CD4-positive, alpha-beta T cell (primary cell): Measurements from ENCODE around the gene CAGE1. TPM values are rescaled to one million over a fixed set of nuclear protein-coding genes. Genes with fewer than 3 reads are reported as not detected.

ENCODE experiments used
- ATAC-seq: fragments of 200-7000 bp; cut with Tn5 transposase; one replicate; pipeline ENCODE4 v1.10.0; 2022; ENCODE audit warnings: mild to moderate bottlenecking; ENCODE audit not compliant: poor library complexity
- CTCF ChIA-PET: fragments of 350-600 bp; sonication (Branson Sonifier 250); formaldehyde crosslinking; loops from one replicate; lab custom pipeline; 2021; ENCODE audit warnings: antibody characterized with exemption, inconsistent platforms; lab: Charles Lee
- POLR2A ChIA-PET: fragments of 350-600 bp; sonication (Branson Sonifier 250); formaldehyde crosslinking; loops from one replicate; lab custom pipeline; 2021; ENCODE audit warnings: antibody characterized with exemption, inconsistent platforms; lab: Charles Lee
- DNase-seq, 14 experiments: peaks; one replicate each; pipeline ENCODE4 v3.0.0-alpha.2; 2013 to 2020; ENCODE audit warnings: mixed read lengths in 2 of 14
- H3K27ac ChIP-seq, 2 donors: one replicate each; pipeline versions ENCODE4 v1.5.1 to v1.7.0; 2013; ENCODE audit warnings: low read length in 2 of 2, low read depth in 1 of 2, mild to moderate bottlenecking in 1 of 2
- H3K27me3 ChIP-seq, 2 experiments: 1 replicate in 1 of 2; 2 replicates in 1 of 2; pipeline versions ENCODE4 v1.6.1 to v1.7.0; 2013; ENCODE audit warnings: low read length in 2 of 2, control low read depth in 1 of 2, mild to moderate bottlenecking in 1 of 2, moderate library complexity in 1 of 2; ENCODE audit not compliant: insufficient read depth in 2 of 2, control insufficient read depth in 1 of 2
- H3K36me3 ChIP-seq: one replicate; pipeline ENCODE4 v1.6.1; 2013; ENCODE audit warnings: low read length, control low read depth; ENCODE audit not compliant: insufficient read depth
- H3K4me1 ChIP-seq: one replicate; pipeline ENCODE4 v1.6.1; 2013; ENCODE audit warnings: low read length, control low read depth; ENCODE audit not compliant: insufficient read depth
- H3K4me3 ChIP-seq: one replicate; pipeline ENCODE4 v1.5.1; 2013; ENCODE audit warnings: mild to moderate bottlenecking, low read length, moderate library complexity
- H3K9me3 ChIP-seq, 2 experiments: 1 replicate in 1 of 2; 2 replicates in 1 of 2; pipeline versions ENCODE4 v1.6.1 to v1.7.0; 2013; ENCODE audit warnings: low read length in 2 of 2, mild to moderate bottlenecking in 2 of 2, control low read depth in 1 of 2, moderate library complexity in 1 of 2; ENCODE audit not compliant: control insufficient read depth in 1 of 2, insufficient read depth in 1 of 2
- H3K27ac Mint-ChIP-seq: one replicate; pipeline ENCODE4 v1.8.0; 2020; ENCODE audit warnings: mixed read lengths
- H3K27me3 Mint-ChIP-seq: one replicate; pipeline ENCODE4 v1.8.0; 2021; ENCODE audit warnings: mixed read lengths
- H3K36me3 Mint-ChIP-seq: one replicate; pipeline ENCODE4 v1.8.0; 2021; ENCODE audit warnings: low read depth, mixed read lengths
- H3K4me1 Mint-ChIP-seq: one replicate; pipeline ENCODE4 v1.8.0; 2021; ENCODE audit warnings: low read depth, mixed read lengths
- H3K4me3 Mint-ChIP-seq: one replicate; pipeline ENCODE4 v1.8.0; 2020; ENCODE audit warnings: mild to moderate bottlenecking, mixed read lengths
- H3K9me3 Mint-ChIP-seq: one replicate; pipeline ENCODE4 v1.8.0; 2020; ENCODE audit warnings: mixed read lengths
- intact Hi-C, 2 experiments: fragments of 100-400 bp; cut with DNase I in 1 of 2; cut with micrococcal nuclease in 1 of 2; formaldehyde crosslinking; loops; one replicate each; pipeline versions ENCODE4 v1.15.1 to v1.9.0; 2023 to 2025; cut with DNase I, micrococcal nuclease
- total RNA-seq, 174 experiments: library from RNA in 2 of 174; stranded (reverse) in 2 of 174; gene quantifications; one replicate each; pipeline ENCODE4 v1.2.3 and lab custom pipeline; 2021 to 2026
- TF ChIP-seq, protein P1 (sequence below): fragments of 200-600 bp; IDR thresholded peaks from one replicate; pipeline ENCODE4 v1.8.0; 2022; ENCODE audit warnings: antibody characterized with exemption, mild to moderate bottlenecking

The CAGE1 gene
- total RNA-seq, 2 experiments from 2014 or later: 0.38 to 0.39 TPM

DNA sequence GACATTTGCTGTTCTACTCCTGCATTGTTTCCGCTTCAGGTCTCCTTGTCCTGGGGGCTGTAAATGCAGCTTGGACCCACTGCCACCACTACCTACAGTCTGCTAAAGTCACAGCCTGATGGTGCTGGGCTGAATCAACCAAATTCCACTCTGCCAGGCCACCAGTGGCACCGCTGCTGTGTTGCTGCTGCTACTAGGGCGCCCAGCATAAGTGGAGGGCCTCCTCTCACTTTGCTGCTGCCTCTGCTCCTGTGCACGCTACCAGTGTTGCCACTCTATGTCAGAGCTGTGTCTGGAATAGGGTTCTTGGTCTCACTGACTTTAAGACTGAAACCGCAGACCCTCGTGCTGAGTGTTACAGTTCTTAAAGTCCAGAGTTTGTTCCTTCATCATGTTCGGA, 75.1 kb downstream of the CAGE1 start:
- Histone ChIP-seq H3K4me3 (no peak overlapping the region), H3K27me3 (no peaks in the 10 kb centered on the region), H3K9me3 (no peaks in the 10 kb centered on the region), H3K4me1 (peaks cover 16% of the 10 kb centered on the region), H3K27ac (no peak overlapping the region), H3K36me3 (peaks cover 7% of the 10 kb centered on the region)
- peak overlapping the region; percentile 86 for H3K27ac Mint-ChIP-seq
- H3K4me3 Mint-ChIP-seq: peak overlapping the region; percentile 95
- POLR2A ChIA-PET: interaction anchor here (1.8 to 5.5 kb wide), 2 partner anchors 75 to 276 kb away, joined by 6 to 48 read pairs; partner anchors contain the start of genes CAGE1, RIOK1 and SNRNP48
- H3K27me3 Mint-ChIP-seq: no peaks in the 10 kb centered on the region
- H3K4me1 Mint-ChIP-seq: peaks cover 39% of the 10 kb centered on the region
- intact Hi-C loops: loop anchor here in 1 of 2 experiments (5.0 to 10.0 kb wide), 4 partner anchors 200 to 1123 kb away; partner anchors contain the start of genes BLOC1S5, EEF1E1 and SLC35B3
- ATAC-seq (no peak), DNase-seq (no peak)
- no peaks in the 10 kb centered on the region for H3K9me3 Mint-ChIP-seq
- H3K36me3 Mint-ChIP-seq: peaks cover 18% of the 10 kb centered on the region
- TF ChIP-seq, protein P1, sequence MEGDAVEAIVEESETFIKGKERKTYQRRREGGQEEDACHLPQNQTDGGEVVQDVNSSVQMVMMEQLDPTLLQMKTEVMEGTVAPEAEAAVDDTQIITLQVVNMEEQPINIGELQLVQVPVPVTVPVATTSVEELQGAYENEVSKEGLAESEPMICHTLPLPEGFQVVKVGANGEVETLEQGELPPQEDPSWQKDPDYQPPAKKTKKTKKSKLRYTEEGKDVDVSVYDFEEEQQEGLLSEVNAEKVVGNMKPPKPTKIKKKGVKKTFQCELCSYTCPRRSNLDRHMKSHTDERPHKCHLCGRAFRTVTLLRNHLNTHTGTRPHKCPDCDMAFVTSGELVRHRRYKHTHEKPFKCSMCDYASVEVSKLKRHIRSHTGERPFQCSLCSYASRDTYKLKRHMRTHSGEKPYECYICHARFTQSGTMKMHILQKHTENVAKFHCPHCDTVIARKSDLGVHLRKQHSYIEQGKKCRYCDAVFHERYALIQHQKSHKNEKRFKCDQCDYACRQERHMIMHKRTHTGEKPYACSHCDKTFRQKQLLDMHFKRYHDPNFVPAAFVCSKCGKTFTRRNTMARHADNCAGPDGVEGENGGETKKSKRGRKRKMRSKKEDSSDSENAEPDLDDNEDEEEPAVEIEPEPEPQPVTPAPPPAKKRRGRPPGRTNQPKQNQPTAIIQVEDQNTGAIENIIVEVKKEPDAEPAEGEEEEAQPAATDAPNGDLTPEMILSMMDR: no peak
- CTCF ChIA-PET: interaction anchor here (1.4 to 2.4 kb wide), 2 partner anchors 25 to 76 kb away, joined by 3 to 11 read pairs; partner anchors contain the start of genes CAGE1 and RIOK1

DNA sequence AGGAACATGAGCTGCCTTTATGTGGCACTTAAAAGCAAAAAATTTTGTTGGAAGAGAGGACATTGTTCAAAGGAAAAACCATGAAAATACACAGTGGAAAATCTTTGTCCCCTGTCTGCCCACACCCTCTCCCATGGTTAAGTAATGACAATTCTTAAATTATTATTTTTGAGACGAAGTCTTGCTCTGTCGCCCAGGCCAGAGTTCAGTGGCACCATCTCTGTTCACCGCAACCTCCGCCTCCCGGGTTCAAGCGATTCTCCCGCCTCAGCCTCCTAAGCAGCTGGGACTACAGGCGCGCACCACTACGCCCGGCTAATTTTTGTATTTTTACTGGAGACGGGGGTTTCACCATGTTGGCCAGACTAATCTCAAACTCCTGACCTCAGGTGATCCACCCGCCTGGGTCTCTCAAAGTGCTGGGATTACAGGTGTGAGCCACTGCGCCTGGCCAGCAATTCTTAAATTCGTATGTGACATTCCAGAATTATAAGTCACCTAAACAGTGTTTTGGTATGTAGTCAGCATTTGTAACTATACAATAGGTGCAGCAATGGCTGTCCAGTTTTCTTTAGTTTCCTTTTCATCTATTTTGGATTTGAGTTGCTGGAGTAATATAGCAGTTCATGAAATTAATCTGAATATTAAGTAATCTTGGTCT, 75.9 kb downstream of the CAGE1 start:
- no peak for ATAC-seq
- POLR2A ChIA-PET: interaction anchor here (0.6 to 5.5 kb wide), 5 partner anchors 11 to 730 kb away, joined by 3 to 48 read pairs (median 4); partner anchors contain the start of genes CAGE1, RIOK1 and SNRNP48
- H3K27me3 Mint-ChIP-seq: no peaks in the 10 kb centered on the region
- DNase-seq: no peak
- H3K4me1 Mint-ChIP-seq: peaks cover 46% of the 10 kb centered on the region
- H3K4me3 Mint-ChIP-seq: peak overlapping the region; percentile 95
- peak overlapping the region; percentile 74 for H3K27ac ChIP-seq
- intact Hi-C loops: loop anchor here (1.0 to 10.0 kb wide), 7 partner anchors 76 to 1124 kb away; partner anchors contain the start of genes BLOC1S5 (in 1 of the 2), CAGE1 (in 1 of the 2), EEF1E1 (in 1 of the 2) and RIOK1 (in 1 of the 2)
- TF ChIP-seq, protein P1: no peak
- peaks cover 20% of the 10 kb centered on the region for H3K4me1 ChIP-seq
- H3K36me3 ChIP-seq: peaks cover 14% of the 10 kb centered on the region
- peak overlapping the region; percentile 94 for H3K4me3 ChIP-seq
- peaks cover 26% of the 10 kb centered on the region for H3K36me3 Mint-ChIP-seq
- no peaks in the 10 kb centered on the region for H3K27me3 ChIP-seq
- CTCF ChIA-PET: interaction anchor here (1.4 to 2.4 kb wide), 2 partner anchors 26 to 76 kb away, joined by 3 to 11 read pairs; partner anchors contain the start of genes CAGE1 and RIOK1
- no peaks in the 10 kb centered on the region for H3K9me3 Mint-ChIP-seq
- no peaks in the 10 kb centered on the region for H3K9me3 ChIP-seq
- H3K27ac Mint-ChIP-seq: peak overlapping the region; percentile 86

DNA sequence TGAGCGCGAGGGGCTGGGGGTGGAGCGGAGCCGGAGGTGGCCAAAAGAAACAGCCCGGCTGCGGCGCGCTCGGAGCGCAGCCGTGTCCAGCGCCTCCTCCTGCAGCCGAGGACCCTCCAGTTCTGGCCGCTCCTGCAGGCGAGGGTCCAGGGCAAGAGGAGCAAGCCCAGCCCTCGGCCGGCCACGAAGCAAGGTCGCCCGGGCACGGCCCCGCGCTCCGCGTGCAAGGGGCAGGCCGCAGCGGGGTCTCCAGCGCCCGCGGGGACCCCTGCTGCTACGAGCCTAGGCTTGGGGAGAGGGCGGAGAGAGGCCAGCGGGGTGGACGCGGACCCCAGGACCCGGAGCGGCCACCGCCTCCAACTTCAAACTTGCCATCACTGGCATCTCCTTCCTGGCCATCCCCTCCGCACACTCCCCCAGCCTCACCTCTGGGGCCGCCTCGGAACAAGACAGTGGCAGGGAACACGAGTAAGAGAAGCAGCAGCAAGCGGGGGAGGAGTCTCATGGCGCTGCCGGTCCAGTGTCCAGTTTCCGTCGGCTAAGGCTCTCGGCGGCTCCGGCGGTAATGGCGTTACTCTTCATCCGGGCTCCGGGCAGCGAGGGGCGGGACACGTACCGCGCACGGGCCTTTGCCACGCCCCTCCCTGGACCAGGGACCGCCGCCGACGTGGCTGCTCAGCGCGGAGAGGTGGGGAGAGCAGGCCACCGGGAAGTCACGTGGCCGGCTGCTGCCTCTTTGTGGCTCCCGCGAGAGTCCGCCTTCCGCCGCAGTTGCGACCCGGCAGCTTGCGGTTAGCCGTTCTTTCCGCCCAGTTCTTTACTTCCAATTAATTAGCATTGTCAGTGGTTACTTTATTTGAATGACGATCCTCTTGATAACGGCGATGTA, 76.7 kb downstream of the CAGE1 start, which contains the start of gene SSR1:
TSS of gene SSR1 (minus strand) at position 584 of the 889 bp plus-strand sequence. CDS start at position 505, 79 bp downstream.
- peaks cover 53% of the 10 kb centered on the region for H3K4me1 Mint-ChIP-seq
- H3K9me3 ChIP-seq: no peaks in the 10 kb centered on the region
- H3K9me3 Mint-ChIP-seq: no peaks in the 10 kb centered on the region
- TF ChIP-seq, protein P1: no peak
- H3K27ac Mint-ChIP-seq: peak within 1 kb of the TSS; percentile 86
- H3K36me3 Mint-ChIP-seq: peaks cover 34% of the 10 kb centered on the region
- intact Hi-C loops: loop anchor here (1.0 to 10.0 kb wide), 7 partner anchors 76 to 1124 kb away; partner anchors contain the start of genes BLOC1S5 (in 1 of the 2), CAGE1 (in 1 of the 2), EEF1E1 (in 1 of the 2) and RIOK1 (in 1 of the 2)
- no peaks in the 10 kb centered on the region for H3K27me3 Mint-ChIP-seq
- H3K27me3 ChIP-seq: no peaks in the 10 kb centered on the region
- ChIA-PET POLR2A (interaction anchor here (0.5 to 5.5 kb wide), 7 partner anchors 12 to 1145 kb away, joined by 3 to 48 read pairs (median 3); partner anchors contain the start of genes CAGE1, RIOK1 and SNRNP48), CTCF (interaction anchor here (2.4 kb wide), 1 partner anchor 77 kb away, joined by 11 read pairs; the partner anchor contains the start of genes CAGE1 and RIOK1)
- ATAC-seq: peak; percentile 95
- DNase-seq: peak; percentile 77 to 96 (median 90)
- H3K27ac ChIP-seq: peak within 1 kb of the TSS; percentile 74 to 75
- H3K4me3 ChIP-seq: peak within 1 kb of the TSS; percentile 94
- peaks cover 21% of the 10 kb centered on the region for H3K36me3 ChIP-seq
- H3K4me3 Mint-ChIP-seq: peak within 1 kb of the TSS; percentile 95
- H3K4me1 ChIP-seq: peaks cover 20% of the 10 kb centered on the region
